Measurements from ENCODE around the gene SERHL2.
"Not testable (repeated sequence)": the region's sequence is repeated elsewhere in the genome, so short reads cannot be mapped to it uniquely, and the experiment has no call there.

GRCh38 chr22:42575996-42576574, 22.3 kb downstream of the SERHL2 start:
- not testable (repeated sequence) for TF ChIP-seq CTCF, POLR2A (IDR thresholded peaks at IDR 0.05)
